ENCODE measurements around the gene LGI1. TPM values are rescaled to one million over a fixed set of nuclear protein-coding genes. Genes with fewer than 3 reads are reported as not detected.

Gene LGI1
- total RNA-seq, result not detected in 2 replicates

GRCh38 chr10:93757801-93758507 is at the start of gene LGI1:
Gene LGI1, plus strand, starts transcription at chr10:93757936. Its CDS starts 209 bp downstream, at chr10:93758145.
- intact Hi-C loops (cut with micrococcal nuclease), result no loop called here
- no peak for DNase-seq (ENCODE audit: low spot score)
- Mint-ChIP-seq H3K4me3 (ENCODE audit: low read depth) (no peak within 1 kb of the TSS), H3K27ac (no peak within 1 kb of the TSS), H3K9me3 (no peaks in the 10 kb centered on the region), H3K4me1 (ENCODE audit: low read depth) (no peaks in the 10 kb centered on the region), H3K36me3 (ENCODE audit: low read depth) (no peaks in the 10 kb centered on the region), H3K27me3 (ENCODE audit: low read depth) (peaks cover 45% of the 10 kb centered on the region)

GRCh38 chr10:93710333-93710909 is 47.3 kb upstream of the LGI1 start:
- no peak for DNase-seq (ENCODE audit: low spot score)
- Mint-ChIP-seq H3K9me3 (no peaks in the 10 kb centered on the region), H3K27ac (no peak overlapping the region), H3K27me3 (ENCODE audit: low read depth) (no peaks in the 10 kb centered on the region), H3K4me3 (ENCODE audit: low read depth) (no peak overlapping the region), H3K36me3 (ENCODE audit: low read depth) (no peaks in the 10 kb centered on the region), H3K4me1 (ENCODE audit: low read depth) (peaks cover 11% of the 10 kb centered on the region)
- intact Hi-C loops (cut with micrococcal nuclease), result no loop called here

- no peak for DNase-seq (ENCODE audit: low spot score)
- Mint-ChIP-seq H3K27ac (no peak overlapping the region), H3K27me3 (ENCODE audit: low read depth) (no peaks in the 10 kb centered on the region), H3K36me3 (ENCODE audit: low read depth) (no peaks in the 10 kb centered on the region), H3K9me3 (no peaks in the 10 kb centered on the region), H3K4me1 (ENCODE audit: low read depth) (peaks cover 11% of the 10 kb centered on the region), H3K4me3 (ENCODE audit: low read depth) (no peak overlapping the region)
- intact Hi-C loops (cut with micrococcal nuclease), result no loop called here
These were observed 45.8 kb upstream of the LGI1 start for GRCh38 chr10:93711891-93712290.

- Mint-ChIP-seq H3K27ac (no peak overlapping the region), H3K9me3 (no peaks in the 10 kb centered on the region), H3K4me1 (ENCODE audit: low read depth) (peaks cover 5% of the 10 kb centered on the region), H3K36me3 (ENCODE audit: low read depth) (no peaks in the 10 kb centered on the region), H3K4me3 (ENCODE audit: low read depth) (no peak overlapping the region), H3K27me3 (ENCODE audit: low read depth) (no peaks in the 10 kb centered on the region)
- DNase-seq (ENCODE audit: low spot score), result no peak
- intact Hi-C loops (cut with micrococcal nuclease), result no loop called here
These were observed 45.1 kb upstream of the LGI1 start for GRCh38 chr10:93712593-93712992.

GRCh38 chr10:93715345-93715744 is 42.4 kb upstream of the LGI1 start:
- Mint-ChIP-seq H3K27me3 (ENCODE audit: low read depth) (peaks cover 5% of the 10 kb centered on the region), H3K4me1 (ENCODE audit: low read depth) (peaks cover 6% of the 10 kb centered on the region)
- no peak for DNase-seq (ENCODE audit: low spot score)

GRCh38 chr10:93716766-93717165 is 41.0 kb upstream of the LGI1 start:
- intact Hi-C loops (cut with micrococcal nuclease), result no loop called here
- peaks cover 11% of the 10 kb centered on the region for H3K4me1 Mint-ChIP-seq (ENCODE audit: low read depth)
- no peak overlapping the region for H3K27ac Mint-ChIP-seq
- H3K36me3 Mint-ChIP-seq (ENCODE audit: low read depth), result no peaks in the 10 kb centered on the region
- no peak for DNase-seq (ENCODE audit: low spot score)
- no peak overlapping the region for H3K4me3 Mint-ChIP-seq (ENCODE audit: low read depth)
- no peaks in the 10 kb centered on the region for H3K9me3 Mint-ChIP-seq
- peaks cover 8% of the 10 kb centered on the region for H3K27me3 Mint-ChIP-seq (ENCODE audit: low read depth)

More at GRCh38 chr10:93715345-93715744, 42.4 kb upstream of the LGI1 start:
- intact Hi-C loops (cut with micrococcal nuclease), result no loop called here
- Mint-ChIP-seq H3K27ac (no peak overlapping the region), H3K4me3 (ENCODE audit: low read depth) (no peak overlapping the region), H3K9me3 (no peaks in the 10 kb centered on the region), H3K36me3 (ENCODE audit: low read depth) (no peaks in the 10 kb centered on the region)

GRCh38 chr10:93718937-93719725 is 38.6 kb upstream of the LGI1 start:
- Mint-ChIP-seq H3K4me1 (ENCODE audit: low read depth) (peaks cover 11% of the 10 kb centered on the region), H3K9me3 (no peaks in the 10 kb centered on the region), H3K36me3 (ENCODE audit: low read depth) (no peaks in the 10 kb centered on the region), H3K4me3 (ENCODE audit: low read depth) (no peak overlapping the region), H3K27ac (no peak overlapping the region), H3K27me3 (ENCODE audit: low read depth) (peaks cover 15% of the 10 kb centered on the region)
- no peak for DNase-seq (ENCODE audit: low spot score)
- intact Hi-C loops (cut with micrococcal nuclease), result no loop called here

- H3K4me1 Mint-ChIP-seq (ENCODE audit: low read depth), result peaks cover 11% of the 10 kb centered on the region
- intact Hi-C loops (cut with micrococcal nuclease), result no loop called here
- no peaks in the 10 kb centered on the region for H3K9me3 Mint-ChIP-seq
- no peak for DNase-seq (ENCODE audit: low spot score)
- H3K27me3 Mint-ChIP-seq (ENCODE audit: low read depth), result peaks cover 18% of the 10 kb centered on the region
- H3K27ac Mint-ChIP-seq, result no peak overlapping the region
- H3K4me3 Mint-ChIP-seq (ENCODE audit: low read depth), result no peak overlapping the region
- no peaks in the 10 kb centered on the region for H3K36me3 Mint-ChIP-seq (ENCODE audit: low read depth)
These were observed 37.8 kb upstream of the LGI1 start for GRCh38 chr10:93719901-93720300.

- H3K9me3 Mint-ChIP-seq, result no peaks in the 10 kb centered on the region
- no peak for DNase-seq (ENCODE audit: low spot score)
- intact Hi-C loops (cut with micrococcal nuclease), result no loop called here
- H3K27ac Mint-ChIP-seq, result no peak overlapping the region
- no peaks in the 10 kb centered on the region for H3K36me3 Mint-ChIP-seq (ENCODE audit: low read depth)
- peaks cover 11% of the 10 kb centered on the region for H3K4me1 Mint-ChIP-seq (ENCODE audit: low read depth)
- H3K27me3 Mint-ChIP-seq (ENCODE audit: low read depth), result peaks cover 23% of the 10 kb centered on the region
- no peak overlapping the region for H3K4me3 Mint-ChIP-seq (ENCODE audit: low read depth)
These were observed 35.2 kb upstream of the LGI1 start for GRCh38 chr10:93722550-93722949.

GRCh38 chr10:93723153-93723552 is 34.6 kb upstream of the LGI1 start:
- Mint-ChIP-seq H3K27me3 (ENCODE audit: low read depth) (peaks cover 26% of the 10 kb centered on the region), H3K27ac (no peak overlapping the region)

GRCh38 chr10:93726024-93726423 is 31.7 kb upstream of the LGI1 start:
- peaks cover 21% of the 10 kb centered on the region for H3K27me3 Mint-ChIP-seq (ENCODE audit: low read depth)
- no peaks in the 10 kb centered on the region for H3K9me3 Mint-ChIP-seq
- no peak for DNase-seq (ENCODE audit: low spot score)
- intact Hi-C loops (cut with micrococcal nuclease), result no loop called here
- no peaks in the 10 kb centered on the region for H3K36me3 Mint-ChIP-seq (ENCODE audit: low read depth)
- no peaks in the 10 kb centered on the region for H3K4me1 Mint-ChIP-seq (ENCODE audit: low read depth)
- no peak overlapping the region for H3K27ac Mint-ChIP-seq
- H3K4me3 Mint-ChIP-seq (ENCODE audit: low read depth), result no peak overlapping the region

More at GRCh38 chr10:93723153-93723552, 34.6 kb upstream of the LGI1 start:
- Mint-ChIP-seq H3K36me3 (ENCODE audit: low read depth) (no peaks in the 10 kb centered on the region), H3K4me3 (ENCODE audit: low read depth) (no peak overlapping the region), H3K4me1 (ENCODE audit: low read depth) (peaks cover 11% of the 10 kb centered on the region), H3K9me3 (no peaks in the 10 kb centered on the region)
- intact Hi-C loops (cut with micrococcal nuclease), result no loop called here
- no peak for DNase-seq (ENCODE audit: low spot score)

- Mint-ChIP-seq H3K27ac (no peak overlapping the region), H3K4me3 (ENCODE audit: low read depth) (no peak overlapping the region), H3K4me1 (ENCODE audit: low read depth) (no peaks in the 10 kb centered on the region), H3K27me3 (ENCODE audit: low read depth) (peaks cover 19% of the 10 kb centered on the region), H3K36me3 (ENCODE audit: low read depth) (no peaks in the 10 kb centered on the region), H3K9me3 (no peaks in the 10 kb centered on the region)
- DNase-seq (ENCODE audit: low spot score), result no peak
- intact Hi-C loops (cut with micrococcal nuclease), result no loop called here
These were observed 16.4 kb upstream of the LGI1 start for GRCh38 chr10:93741367-93741766.
